Neural progenitor cell (in vitro differentiated cells): ENCODE results near the gene GALM. TPM values are rescaled to one million over a fixed set of nuclear protein-coding genes. Genes with fewer than 3 reads are reported as not detected.
"Not testable (repeated sequence)": the region's sequence is repeated elsewhere in the genome, so short reads cannot be mapped to it uniquely, and the experiment has no call there.

Experiments
- DNase-seq: peaks from one replicate; pipeline ENCODE4 v3.0.0-alpha.2; 2016; ENCODE audit warnings: low spot score
- H2AFZ ChIP-seq: fragments of 200-600 bp; sonication (generic); replicated peaks from 2 replicates; pipeline ENCODE4 v1.6.1; 2016; ENCODE audit warnings: antibody characterized with exemption
- H3F3A ChIP-seq: fragments of 200-600 bp; sonication (generic); 2 replicates; pipeline ENCODE4 v1.6.1; 2016; ENCODE audit warnings: antibody characterized with exemption, low read depth
- H3K27ac ChIP-seq: fragments of 200-600 bp; sonication (generic); 2 replicates; pipeline ENCODE4 v1.5.1; 2016; ENCODE audit warnings: mild to moderate bottlenecking
- H3K27me3 ChIP-seq: fragments of 200-600 bp; sonication (generic); 2 replicates; pipeline ENCODE4 v1.6.1; 2016; ENCODE audit warnings: mild to moderate bottlenecking, moderate library complexity
- H3K36me3 ChIP-seq: fragments of 200-600 bp; sonication (generic); 2 replicates; pipeline ENCODE4 v1.5.1; 2016
- H3K4me1 ChIP-seq: fragments of 200-600 bp; sonication (generic); 2 replicates; pipeline ENCODE4 v1.6.1; 2016; ENCODE audit warnings: mixed run types
- H3K4me2 ChIP-seq: fragments of 200-600 bp; sonication (generic); 2 replicates; pipeline ENCODE4 v1.6.1; 2016
- H3K4me3 ChIP-seq: fragments of 200-600 bp; sonication (generic); 2 replicates; pipeline ENCODE4 v1.5.1; 2016
- H3K79me2 ChIP-seq: fragments of 200-600 bp; sonication (generic); 2 replicates; pipeline ENCODE4 v1.6.1; 2016; ENCODE audit warnings: low read depth
- H3K9ac ChIP-seq: fragments of 200-600 bp; sonication (generic); 2 replicates; pipeline ENCODE4 v1.6.1; 2016
- H3K9me3 ChIP-seq: fragments of 200-600 bp; sonication (generic); 2 replicates; pipeline ENCODE4 v1.5.1; 2016; ENCODE audit warnings: low read depth
- H4K20me1 ChIP-seq: fragments of 200-600 bp; sonication (generic); 2 replicates; pipeline ENCODE4 v1.6.1; 2016; ENCODE audit warnings: low read depth
- H3K27ac Mint-ChIP-seq: 3 replicates; pipeline ENCODE4 v1.8.0; 2021; ENCODE audit warnings: mixed read lengths
- H3K27me3 Mint-ChIP-seq: 2 replicates; pipeline ENCODE4 v1.8.0; 2022; ENCODE audit warnings: low read depth, mild to moderate bottlenecking, inconsistent platforms, moderate library complexity, mixed read lengths; ENCODE audit not compliant: insufficient read depth
- H3K36me3 Mint-ChIP-seq: 3 replicates; pipeline ENCODE4 v1.8.0; 2021; ENCODE audit warnings: mixed read lengths
- H3K4me1 Mint-ChIP-seq: 3 replicates; pipeline ENCODE4 v1.8.0; 2021; ENCODE audit warnings: mixed read lengths
- H3K4me3 Mint-ChIP-seq: 3 replicates; pipeline ENCODE4 v1.8.0; 2021; ENCODE audit warnings: mild to moderate bottlenecking, moderate library complexity, mixed read lengths
- H3K9me3 Mint-ChIP-seq: 3 replicates; pipeline ENCODE4 v1.8.0; 2020; ENCODE audit warnings: mixed read lengths
- CTCF ChIP-seq: fragments of 200-600 bp; sonication (generic); IDR thresholded peaks from 2 replicates; pipeline ENCODE4 v1.5.1; 2017; ENCODE audit warnings: antibody characterized with exemption, mild to moderate bottlenecking
- EZH2 ChIP-seq: fragments of 200-600 bp; sonication (generic); IDR thresholded peaks from 2 replicates; pipeline ENCODE4 v1.6.1; 2017; ENCODE audit warnings: antibody characterized with exemption, mild to moderate bottlenecking, moderate library complexity
- EZH2phosphoT487 ChIP-seq: fragments of 200-600 bp; sonication (generic); IDR thresholded peaks from 2 replicates; pipeline ENCODE4 v1.6.1; 2017; ENCODE audit warnings: antibody characterized with exemption
- total RNA-seq: library from RNA; depleted of rRNA; stranded (reverse); fragments of >200 nt; gene quantifications from 2 replicates; pipeline ENCODE4 v1.2.3, GENCODE V29; 2015; ENCODE audit warnings: low replicate concordance

GALM gene
- total RNA-seq, 1 donor from 2014 or later: 7.1 TPM

GRCh38 chr2:38734299-38735058, 68.6 kb downstream of the GALM start:
- Mint-ChIP-seq H3K4me1 (peaks cover 20% of the 10 kb centered on the region), H3K9me3 (peaks cover 7% of the 10 kb centered on the region), H3K27ac (peak overlapping the region; percentile 64), H3K4me3 (no peak overlapping the region), H3K36me3 (peaks cover 37% of the 10 kb centered on the region), H3K27me3 (peaks cover 6% of the 10 kb centered on the region)
- Histone ChIP-seq H3K36me3 (peaks cover 5% of the 10 kb centered on the region), H3K4me1 (no peaks in the 10 kb centered on the region), H3K4me3 (no peak overlapping the region), H3K9ac (no peak overlapping the region), H4K20me1 (peaks cover 5% of the 10 kb centered on the region), H3K27ac (no peak overlapping the region), H3K79me2 (peaks cover 8% of the 10 kb centered on the region), H3K4me2 (no peak overlapping the region), H3K27me3 (no peaks in the 10 kb centered on the region), H3F3A (peaks cover 18% of the 10 kb centered on the region), H2AFZ (no peak overlapping the region), H3K9me3 (no peaks in the 10 kb centered on the region)
- TF ChIP-seq EZH2 (no peak), EZH2phosphoT487 (no peak), CTCF (no peak)
- DNase-seq: no peak

GRCh38 chr2:38735999-38736320, 70.0 kb downstream of the GALM start:
- Histone ChIP-seq H3K4me2 (no peak overlapping the region), H2AFZ (no peak overlapping the region), H3K9me3 (no peaks in the 10 kb centered on the region), H3K9ac (no peak overlapping the region), H3K27me3 (no peaks in the 10 kb centered on the region), H3K4me1 (no peaks in the 10 kb centered on the region), H3F3A (peaks cover 27% of the 10 kb centered on the region), H3K79me2 (peaks cover 21% of the 10 kb centered on the region), H3K27ac (no peak overlapping the region), H3K4me3 (no peak overlapping the region), H3K36me3 (peaks cover 9% of the 10 kb centered on the region), H4K20me1 (peaks cover 5% of the 10 kb centered on the region)
- Mint-ChIP-seq H3K27me3 (peaks cover 6% of the 10 kb centered on the region), H3K9me3 (peaks cover 10% of the 10 kb centered on the region), H3K36me3 (peaks cover 38% of the 10 kb centered on the region), H3K27ac (no peak overlapping the region), H3K4me1 (peaks cover 20% of the 10 kb centered on the region), H3K4me3 (no peak overlapping the region)
- TF ChIP-seq EZH2 (no peak), CTCF (no peak), EZH2phosphoT487 (no peak)
- no peak for DNase-seq

- Mint-ChIP-seq H3K4me1 (peaks cover 20% of the 10 kb centered on the region), H3K36me3 (peaks cover 45% of the 10 kb centered on the region)
- not testable (repeated sequence) for H3K4me3 Mint-ChIP-seq, H3K9ac ChIP-seq, DNase-seq, H3K27me3 Mint-ChIP-seq, H3K4me2 ChIP-seq, H3K9me3 Mint-ChIP-seq, H3K9me3 ChIP-seq, H2AFZ ChIP-seq, H3K4me3 ChIP-seq, H3K27me3 ChIP-seq, H3K27ac Mint-ChIP-seq, H3K4me1 ChIP-seq, H3K36me3 ChIP-seq
- Histone ChIP-seq H3K27ac (peak overlapping the region; percentile 20), H3K79me2 (peaks cover 32% of the 10 kb centered on the region), H3F3A (peaks cover 39% of the 10 kb centered on the region), H4K20me1 (peaks cover 17% of the 10 kb centered on the region)
Observed at GRCh38 chr2:38737000-38737698, 71.2 kb downstream of the GALM start.

GRCh38 chr2:38737925-38738324, 72.0 kb downstream of the GALM start:
- TF ChIP-seq EZH2 (no peak), EZH2phosphoT487 (no peak), CTCF (no peak)
- Histone ChIP-seq H3K36me3 (peaks cover 9% of the 10 kb centered on the region), H2AFZ (no peak overlapping the region), H3F3A (peaks cover 46% of the 10 kb centered on the region), H3K27me3 (no peaks in the 10 kb centered on the region), H3K79me2 (peaks cover 37% of the 10 kb centered on the region), H3K9me3 (no peaks in the 10 kb centered on the region), H3K27ac (no peak overlapping the region), H3K4me1 (no peaks in the 10 kb centered on the region), H3K4me3 (no peak overlapping the region), H3K4me2 (no peak overlapping the region), H4K20me1 (peaks cover 23% of the 10 kb centered on the region), H3K9ac (no peak overlapping the region)
- Mint-ChIP-seq H3K27me3 (peaks cover 6% of the 10 kb centered on the region), H3K36me3 (peaks cover 47% of the 10 kb centered on the region), H3K4me3 (peak overlapping the region; percentile 1), H3K4me1 (peaks cover 20% of the 10 kb centered on the region), H3K27ac (no peak overlapping the region), H3K9me3 (peaks cover 10% of the 10 kb centered on the region)
- no peak for DNase-seq
